ENCODE results near the gene CPNE9.
"Not testable (repeated sequence)": the region's sequence is repeated elsewhere in the genome, so short reads cannot be mapped to it uniquely, and the experiment has no call there.

The CPNE9 gene

DNA sequence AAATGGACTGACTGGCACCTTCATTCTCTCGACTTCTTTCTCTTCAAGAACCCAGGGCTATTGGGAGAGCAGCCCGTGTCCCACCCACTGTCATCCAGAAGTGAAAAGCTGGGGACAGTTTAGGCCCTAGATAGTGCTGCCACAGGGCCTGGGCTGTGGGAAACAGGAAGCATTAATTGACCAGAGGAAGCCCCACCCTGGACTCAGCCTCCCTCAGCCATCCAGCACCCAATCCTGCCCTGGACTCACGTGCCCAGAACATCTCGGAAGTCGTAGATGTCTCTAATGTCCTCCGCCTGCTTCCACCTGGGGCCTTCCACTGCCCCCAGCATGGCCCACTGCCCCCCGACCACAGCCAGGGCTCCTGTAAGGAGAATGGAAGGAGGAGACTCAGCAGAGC is 63.8 kb downstream of the CPNE9 start:
- DNase-seq (ENCODE audit: insufficient read length, low spot score) (no peak), FAIRE-seq (no peak)
- TF ChIP-seq, protein P1, sequence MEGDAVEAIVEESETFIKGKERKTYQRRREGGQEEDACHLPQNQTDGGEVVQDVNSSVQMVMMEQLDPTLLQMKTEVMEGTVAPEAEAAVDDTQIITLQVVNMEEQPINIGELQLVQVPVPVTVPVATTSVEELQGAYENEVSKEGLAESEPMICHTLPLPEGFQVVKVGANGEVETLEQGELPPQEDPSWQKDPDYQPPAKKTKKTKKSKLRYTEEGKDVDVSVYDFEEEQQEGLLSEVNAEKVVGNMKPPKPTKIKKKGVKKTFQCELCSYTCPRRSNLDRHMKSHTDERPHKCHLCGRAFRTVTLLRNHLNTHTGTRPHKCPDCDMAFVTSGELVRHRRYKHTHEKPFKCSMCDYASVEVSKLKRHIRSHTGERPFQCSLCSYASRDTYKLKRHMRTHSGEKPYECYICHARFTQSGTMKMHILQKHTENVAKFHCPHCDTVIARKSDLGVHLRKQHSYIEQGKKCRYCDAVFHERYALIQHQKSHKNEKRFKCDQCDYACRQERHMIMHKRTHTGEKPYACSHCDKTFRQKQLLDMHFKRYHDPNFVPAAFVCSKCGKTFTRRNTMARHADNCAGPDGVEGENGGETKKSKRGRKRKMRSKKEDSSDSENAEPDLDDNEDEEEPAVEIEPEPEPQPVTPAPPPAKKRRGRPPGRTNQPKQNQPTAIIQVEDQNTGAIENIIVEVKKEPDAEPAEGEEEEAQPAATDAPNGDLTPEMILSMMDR (IDR thresholded peaks at IDR 0.05; ENCODE audit: insufficient read depth, missing control alignments) = no peak

DNA sequence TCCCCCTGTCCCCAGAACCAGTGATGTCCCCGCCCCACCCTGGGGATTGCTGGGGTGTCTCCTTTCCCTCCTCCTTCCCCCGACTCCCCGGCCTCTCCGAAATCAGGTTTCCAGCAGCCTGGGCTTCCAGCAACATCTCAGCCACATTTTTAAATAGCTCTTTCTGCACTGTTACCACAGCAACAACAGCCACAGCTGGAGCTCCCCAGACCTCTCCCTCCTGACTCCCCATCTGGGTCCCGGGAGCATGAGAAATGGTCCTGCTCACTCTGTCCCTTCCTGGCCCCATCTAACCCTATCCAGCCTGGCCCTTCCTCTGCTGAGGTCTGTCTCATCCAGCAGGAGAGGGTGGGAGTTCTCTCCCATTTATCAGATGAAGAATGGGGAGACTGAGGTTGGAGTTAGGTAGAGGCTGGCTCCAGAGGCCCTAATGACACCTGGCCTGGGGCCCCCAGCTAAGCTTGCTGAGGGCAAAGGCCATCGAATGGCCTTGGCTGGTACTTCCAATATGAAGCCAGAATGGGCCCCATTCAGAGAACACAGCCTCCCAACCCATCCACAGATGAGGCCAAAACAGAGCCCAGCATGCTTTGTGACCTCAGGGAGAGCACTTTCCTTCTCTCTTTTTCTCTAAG is 64.6 kb downstream of the CPNE9 start:
- TF ChIP-seq, protein P1 (IDR thresholded peaks at IDR 0.05; ENCODE audit: insufficient read depth, missing control alignments) = no peak
- FAIRE-seq (no peak), DNase-seq (ENCODE audit: insufficient read length, low spot score) (no peak)

DNA sequence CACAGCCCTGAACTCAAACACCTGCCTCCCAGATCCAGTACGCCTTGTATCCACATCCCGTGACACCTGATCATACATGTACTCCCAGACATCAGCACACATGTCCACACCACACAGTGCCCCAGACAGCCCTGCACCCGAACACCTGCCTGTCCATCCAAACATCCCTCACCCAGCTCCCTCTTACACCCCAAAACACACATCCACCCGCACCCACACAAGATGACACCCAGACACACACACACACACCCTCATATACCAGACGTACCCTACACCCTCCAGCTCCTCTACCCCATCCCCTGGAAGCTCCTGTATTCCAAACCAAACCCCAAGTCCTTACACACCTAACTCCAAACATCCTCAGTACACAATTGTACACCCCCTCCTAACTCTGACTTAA is 65.4 kb downstream of the CPNE9 start:
- FAIRE-seq (no peak), DNase-seq (ENCODE audit: insufficient read length, low spot score) (no peak)
- TF ChIP-seq, protein P1 (IDR thresholded peaks at IDR 0.05; ENCODE audit: insufficient read depth, missing control alignments) = no peak

DNA sequence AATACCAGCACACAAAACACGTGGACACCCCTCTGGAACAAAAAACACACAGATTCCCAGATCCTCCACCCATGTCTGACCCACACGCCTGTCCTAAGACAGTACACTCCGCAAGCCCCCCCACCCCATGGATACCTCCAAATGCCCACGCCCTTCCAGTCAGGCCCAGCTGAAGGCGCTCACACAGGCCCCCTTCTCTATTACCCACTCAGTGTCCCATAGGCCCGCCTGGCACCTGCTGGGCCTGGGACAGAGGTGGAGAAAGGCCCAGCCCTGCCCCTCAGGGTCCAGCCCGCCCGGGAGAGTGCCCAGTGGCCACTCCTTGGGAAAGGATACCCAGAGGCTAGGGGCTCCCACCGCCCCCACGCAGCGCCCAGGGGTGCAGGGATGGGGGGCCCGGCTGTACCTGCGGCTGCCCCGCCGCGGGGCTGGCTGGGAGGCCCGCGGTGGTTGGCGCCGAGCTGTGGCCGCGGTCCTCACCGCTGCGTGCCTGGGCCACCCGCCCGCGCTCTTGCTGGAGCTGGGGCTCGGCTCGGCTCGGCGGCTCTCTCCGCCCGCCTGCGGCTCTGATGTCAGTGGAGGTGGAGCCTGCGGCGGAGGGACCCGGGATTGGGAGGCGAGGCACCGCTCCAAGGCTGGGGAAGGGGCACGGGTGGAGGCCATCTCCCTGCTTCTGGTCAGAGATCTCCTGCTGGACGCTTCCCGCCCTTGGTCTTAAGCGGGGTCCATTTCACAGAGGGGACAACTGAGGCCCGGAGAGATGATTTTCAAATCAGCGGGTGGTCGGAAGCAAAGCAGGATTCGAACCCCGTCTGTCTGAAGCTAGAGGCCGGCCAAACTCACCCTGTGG is 66.0 kb downstream of the CPNE9 start, which contains the start of gene CAMK1:
Gene CAMK1, minus strand, starts transcription at position 522 of the 850 bp plus-strand sequence. CDS start 2,198 bp downstream, outside the sequence.
- FAIRE-seq (no peak), DNase-seq (ENCODE audit: insufficient read length, low spot score) (peak; percentile 73)
- TF ChIP-seq, protein P1 (IDR thresholded peaks at IDR 0.05; ENCODE audit: insufficient read depth, missing control alignments) = no peak

DNA sequence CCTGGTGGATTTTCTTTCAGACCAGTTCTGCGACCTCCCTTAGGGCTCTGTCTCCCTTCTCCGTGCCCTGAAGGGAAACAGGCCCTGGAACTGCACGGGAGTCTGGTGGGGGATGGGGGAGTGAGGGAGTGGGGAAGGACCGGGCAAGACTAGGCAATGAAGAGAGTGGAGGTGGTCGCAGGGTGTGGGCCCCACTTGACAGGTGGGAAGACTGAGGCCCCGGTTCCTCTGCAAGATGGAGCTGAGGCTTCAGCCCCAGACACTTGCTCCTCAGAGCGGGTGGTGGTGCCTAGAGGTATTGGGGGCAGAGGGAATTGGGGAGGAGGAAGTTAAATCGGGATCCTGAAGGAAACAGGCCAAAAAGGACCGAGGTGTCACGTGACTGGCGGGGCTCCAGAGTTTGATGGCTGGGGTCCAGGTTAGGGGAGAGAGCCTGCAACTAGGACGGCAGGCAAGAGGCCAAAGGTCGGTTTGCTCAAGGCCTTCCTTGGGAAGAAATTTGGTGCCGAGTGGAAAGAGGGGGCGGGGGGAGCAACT is 66.7 kb downstream of the CPNE9 start:
- TF ChIP-seq, protein P1 (IDR thresholded peaks at IDR 0.05; ENCODE audit: insufficient read depth, missing control alignments) = no peak
- FAIRE-seq = no peak
- DNase-seq (ENCODE audit: insufficient read length, low spot score) = no peak

DNA sequence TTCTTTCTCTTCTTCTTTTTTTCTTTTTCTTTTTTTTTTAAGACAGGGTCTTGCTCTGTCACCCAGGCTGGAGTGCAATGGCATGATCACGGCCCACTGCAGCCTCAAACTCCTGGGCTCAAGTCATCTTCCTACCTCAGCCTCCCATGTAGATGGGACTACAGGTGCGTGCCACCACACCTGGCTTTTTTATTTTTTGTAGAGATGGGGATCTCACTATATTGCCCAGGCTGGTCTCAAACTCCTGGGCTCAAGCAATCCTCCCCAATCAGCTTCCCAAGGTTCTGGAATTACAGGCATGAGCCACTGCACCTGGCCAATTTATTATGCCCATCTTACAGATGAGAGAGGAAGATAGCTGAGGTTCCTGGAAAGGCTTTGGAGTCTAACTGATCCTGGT is 67.4 kb downstream of the CPNE9 start:
- FAIRE-seq; DNase-seq (ENCODE audit: insufficient read length, low spot score): not testable (repeated sequence)

DNA sequence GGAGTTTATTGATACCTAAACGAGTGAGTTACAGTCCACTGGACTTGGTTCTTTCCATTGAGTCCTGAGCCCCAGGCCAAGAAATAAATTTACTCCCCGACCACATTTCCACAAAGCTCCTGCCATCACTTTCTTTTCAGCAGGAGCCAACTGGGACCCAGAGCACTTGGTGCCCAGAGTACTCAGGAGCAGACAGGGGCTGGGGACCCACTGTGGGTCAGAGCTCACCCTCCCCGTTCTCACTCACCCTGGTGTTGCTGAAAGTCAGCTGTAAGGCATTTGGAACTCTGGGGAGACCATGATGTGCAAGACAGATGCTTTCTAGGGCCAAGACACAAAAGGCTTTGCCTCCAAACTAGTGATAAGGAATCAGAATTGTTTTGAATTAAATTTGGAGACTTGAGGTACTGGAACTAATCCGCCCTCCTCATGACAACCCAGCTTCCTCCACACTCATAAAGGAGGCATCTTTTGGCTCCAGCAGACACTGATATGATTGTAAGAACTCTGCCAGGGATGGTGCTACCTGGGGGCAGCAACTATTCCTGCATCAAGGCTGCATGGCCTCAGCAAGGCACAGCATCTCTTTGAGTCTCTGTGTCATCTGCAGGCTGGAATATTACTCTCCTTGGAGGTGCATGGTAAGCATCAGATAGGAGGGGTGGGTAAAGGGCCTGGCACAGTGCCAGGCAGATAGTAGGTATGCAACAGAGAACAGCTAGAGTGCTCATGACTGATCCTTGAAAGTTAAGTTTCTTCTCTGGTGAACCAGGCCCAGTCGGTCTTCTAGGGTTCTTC is 73.5 kb downstream of the CPNE9 start:
- no peak for FAIRE-seq
- no peak for DNase-seq (ENCODE audit: insufficient read length, low spot score)
- TF ChIP-seq, protein P1 (IDR thresholded peaks at IDR 0.05; ENCODE audit: insufficient read depth, missing control alignments) = no peak
